Dendritic cell treated with granulocyte-macrophage colony-stimulating factor and Interleukin-4, amounts not matched to agents 40 ng/mL and 50 ng/mL, for 4 days (primary cell): ENCODE measurements around the gene GPSM1.

ENCODE experiments used
- H3K27ac Mint-ChIP-seq: one replicate; pipeline ENCODE4 v1.8.0; 2022; ENCODE audit warnings: mild to moderate bottlenecking, mixed read lengths
- H3K27me3 Mint-ChIP-seq: one replicate; pipeline ENCODE4 v1.8.0; 2022; ENCODE audit warnings: mild to moderate bottlenecking, mixed read lengths
- H3K36me3 Mint-ChIP-seq: one replicate; pipeline ENCODE4 v1.8.0; 2022; ENCODE audit warnings: low read depth, mixed read lengths
- H3K4me1 Mint-ChIP-seq: one replicate; pipeline ENCODE4 v1.8.0; 2022; ENCODE audit warnings: low read depth, mixed read lengths
- H3K4me3 Mint-ChIP-seq: one replicate; pipeline ENCODE4 v1.8.0; 2022; ENCODE audit warnings: mild to moderate bottlenecking, moderate library complexity, mixed read lengths
- H3K9me3 Mint-ChIP-seq: one replicate; pipeline ENCODE4 v1.8.0; 2022; ENCODE audit warnings: mixed read lengths
- intact Hi-C: fragments of 100-400 bp; cut with micrococcal nuclease; formaldehyde crosslinking; loops from one replicate; pipeline ENCODE4 v1.15.0; 2022

The GPSM1 gene

DNA sequence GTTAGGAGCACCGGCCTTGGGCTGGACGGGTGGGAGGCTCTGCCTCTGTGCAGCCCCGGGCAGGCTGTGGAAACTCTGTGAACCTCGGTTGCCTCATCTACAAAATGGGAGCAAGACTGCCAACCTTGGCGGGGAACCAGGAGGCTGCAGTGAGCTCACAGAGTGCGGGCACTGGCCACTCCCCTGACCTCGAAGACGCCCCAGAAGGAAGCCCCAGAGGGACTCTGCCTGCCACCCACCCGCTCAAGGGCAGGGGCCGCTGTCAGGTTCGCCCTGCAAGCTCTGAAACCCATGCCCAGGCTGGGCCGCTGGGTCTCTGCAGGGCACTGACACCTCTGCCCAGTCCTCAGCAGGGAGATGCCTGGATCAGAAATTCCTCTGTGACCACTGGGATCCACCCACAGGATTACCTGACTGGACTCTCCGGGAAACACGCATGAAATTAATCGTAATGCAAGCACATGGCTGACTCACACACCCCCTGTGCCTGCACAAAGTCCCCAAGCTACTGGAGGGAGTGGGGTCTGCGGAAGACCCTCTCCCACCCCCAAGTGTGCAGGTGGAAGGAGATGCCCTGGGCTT is 30.8 kb upstream of the GPSM1 start:
- intact Hi-C loops: no loop called here
- no peak overlapping the region for H3K4me3 Mint-ChIP-seq
- no peak overlapping the region for H3K27ac Mint-ChIP-seq
- no peaks in the 10 kb centered on the region for H3K9me3 Mint-ChIP-seq
- H3K27me3 Mint-ChIP-seq: peaks cover 6% of the 10 kb centered on the region
- H3K36me3 Mint-ChIP-seq: no peaks in the 10 kb centered on the region
- no peaks in the 10 kb centered on the region for H3K4me1 Mint-ChIP-seq

DNA sequence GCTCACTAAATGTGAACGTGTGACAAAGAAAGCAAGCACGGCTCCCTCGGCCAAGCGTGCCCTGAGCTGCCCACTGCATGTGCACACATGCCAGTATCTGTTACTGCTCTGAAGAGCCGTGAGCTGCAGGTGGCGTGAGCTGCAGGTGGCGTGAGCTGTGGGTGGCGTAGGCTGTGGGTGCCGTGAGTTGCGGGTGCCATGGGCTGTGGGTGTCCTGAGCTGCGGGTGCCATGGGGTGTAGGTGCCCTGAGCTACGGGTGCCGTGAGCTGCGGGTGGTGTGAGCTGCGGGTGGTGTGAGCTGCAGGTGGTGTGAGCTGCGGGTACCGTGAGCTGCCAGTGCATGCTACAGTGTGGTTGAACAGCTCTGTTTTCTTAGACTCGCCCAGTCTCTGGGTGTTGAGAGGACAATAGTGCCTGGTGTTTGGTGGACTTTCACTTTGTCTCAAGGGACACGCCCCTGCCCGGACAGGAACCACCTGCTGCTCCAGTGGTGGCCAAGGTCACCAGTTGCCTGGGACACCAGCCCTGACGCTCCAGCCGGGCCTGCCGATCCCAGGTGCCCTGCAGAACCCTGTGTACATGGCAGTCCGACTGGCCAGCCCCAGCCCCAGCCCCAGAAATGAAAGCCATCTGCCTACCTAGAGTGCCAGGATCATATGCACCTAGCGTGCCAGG is 30.2 kb upstream of the GPSM1 start:
- no peak overlapping the region for H3K27ac Mint-ChIP-seq
- intact Hi-C loops: no loop called here
- H3K4me1 Mint-ChIP-seq: no peaks in the 10 kb centered on the region
- H3K9me3 Mint-ChIP-seq: no peaks in the 10 kb centered on the region
- no peaks in the 10 kb centered on the region for H3K36me3 Mint-ChIP-seq
- H3K4me3 Mint-ChIP-seq: no peak overlapping the region
- peaks cover 6% of the 10 kb centered on the region for H3K27me3 Mint-ChIP-seq

DNA sequence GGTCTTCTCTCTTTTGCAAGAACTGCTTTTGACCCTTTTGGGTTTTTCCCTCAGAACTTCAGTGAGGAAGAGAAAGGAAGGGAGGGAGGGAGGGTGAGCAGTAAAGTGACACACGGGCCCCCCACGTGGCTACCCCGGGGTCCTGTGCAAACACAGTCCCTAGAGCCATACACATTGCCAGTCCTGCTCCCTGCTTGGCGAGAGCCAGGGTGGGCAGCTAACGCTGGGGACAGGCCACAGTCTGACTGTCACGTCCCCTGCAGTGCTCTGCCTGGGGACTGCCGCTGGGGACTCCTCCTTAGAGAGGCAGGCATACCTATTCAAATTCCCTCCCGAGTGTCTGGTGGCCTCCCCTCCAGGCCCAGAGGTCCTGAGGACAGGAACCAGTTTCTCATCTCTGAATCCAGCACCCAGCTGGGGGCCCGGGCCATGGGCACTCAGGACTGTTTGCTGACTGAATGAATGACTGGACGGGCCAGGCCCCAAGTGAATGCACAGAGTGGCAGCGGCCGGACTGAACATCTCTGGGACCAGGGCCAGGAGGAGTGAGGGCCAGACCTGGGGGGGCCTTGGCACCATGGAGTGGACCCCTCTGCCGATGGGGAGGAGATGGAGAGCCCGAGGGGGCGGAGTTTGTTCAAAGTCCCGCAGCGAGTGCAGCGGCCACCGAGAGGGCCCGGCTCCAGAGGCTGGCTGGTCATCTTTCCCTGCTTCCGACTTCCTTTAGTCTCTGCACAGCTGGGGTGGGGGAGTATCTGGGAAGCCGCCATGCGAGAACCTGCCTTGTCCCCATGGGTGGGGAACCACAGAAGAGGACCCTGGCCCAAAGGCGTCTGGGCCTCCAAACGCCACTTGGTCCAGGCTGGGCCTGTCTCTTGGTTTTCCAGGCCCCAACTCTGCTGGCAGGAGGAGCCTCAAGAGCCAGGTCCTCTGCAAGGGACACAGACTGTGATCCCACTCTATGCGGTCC is 29.3 kb upstream of the GPSM1 start:
- Mint-ChIP-seq H3K27ac (no peak overlapping the region), H3K4me3 (no peak overlapping the region), H3K36me3 (no peaks in the 10 kb centered on the region), H3K4me1 (no peaks in the 10 kb centered on the region), H3K27me3 (peaks cover 7% of the 10 kb centered on the region), H3K9me3 (no peaks in the 10 kb centered on the region)
- intact Hi-C loops: no loop called here

DNA sequence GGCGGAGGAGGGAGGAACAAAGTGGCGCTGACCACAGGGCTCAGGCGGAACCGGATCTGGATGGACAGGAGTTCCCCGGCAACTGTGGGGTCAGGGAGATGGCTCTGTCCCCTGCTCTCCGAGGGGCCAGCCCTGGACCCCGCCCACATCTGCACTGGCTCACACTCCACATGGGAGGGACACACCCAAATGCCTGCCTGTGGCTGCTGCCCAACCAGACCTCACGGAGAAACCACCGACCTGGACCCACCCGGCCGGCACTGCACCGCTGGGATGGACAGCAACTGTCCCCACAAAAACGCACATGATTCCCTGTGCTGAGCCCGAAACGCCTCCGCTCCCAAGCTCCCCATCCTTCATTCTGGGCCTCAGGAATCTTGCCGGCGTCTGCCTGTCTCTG is 28.2 kb upstream of the GPSM1 start:
- Mint-ChIP-seq H3K9me3 (no peaks in the 10 kb centered on the region), H3K4me3 (no peak overlapping the region), H3K36me3 (no peaks in the 10 kb centered on the region)

GRCh38 chr9:136299541-136299940 is 27.8 kb upstream of the GPSM1 start:
- H3K27ac Mint-ChIP-seq: no peak overlapping the region
- no peak overlapping the region for H3K4me3 Mint-ChIP-seq
- peaks cover 7% of the 10 kb centered on the region for H3K27me3 Mint-ChIP-seq
- no peaks in the 10 kb centered on the region for H3K4me1 Mint-ChIP-seq
- intact Hi-C loops: no loop called here
- H3K36me3 Mint-ChIP-seq: no peaks in the 10 kb centered on the region
- no peaks in the 10 kb centered on the region for H3K9me3 Mint-ChIP-seq

More for the DNA sequence above, 28.2 kb upstream of the GPSM1 start:
- Mint-ChIP-seq H3K27me3 (peaks cover 7% of the 10 kb centered on the region), H3K27ac (no peak overlapping the region), H3K4me1 (no peaks in the 10 kb centered on the region)
- intact Hi-C loops: no loop called here

GRCh38 chr9:136300016-136300545 is 27.3 kb upstream of the GPSM1 start:
- Mint-ChIP-seq H3K36me3 (no peaks in the 10 kb centered on the region), H3K4me1 (no peaks in the 10 kb centered on the region), H3K27ac (no peak overlapping the region), H3K27me3 (peaks cover 7% of the 10 kb centered on the region), H3K9me3 (no peaks in the 10 kb centered on the region), H3K4me3 (no peak overlapping the region)
- intact Hi-C loops: no loop called here

GRCh38 chr9:136300866-136301265 is 26.5 kb upstream of the GPSM1 start:
- Mint-ChIP-seq H3K4me3 (no peak overlapping the region), H3K27me3 (peaks cover 11% of the 10 kb centered on the region), H3K36me3 (no peaks in the 10 kb centered on the region), H3K9me3 (no peaks in the 10 kb centered on the region), H3K27ac (no peak overlapping the region), H3K4me1 (no peaks in the 10 kb centered on the region)
- intact Hi-C loops: no loop called here

DNA sequence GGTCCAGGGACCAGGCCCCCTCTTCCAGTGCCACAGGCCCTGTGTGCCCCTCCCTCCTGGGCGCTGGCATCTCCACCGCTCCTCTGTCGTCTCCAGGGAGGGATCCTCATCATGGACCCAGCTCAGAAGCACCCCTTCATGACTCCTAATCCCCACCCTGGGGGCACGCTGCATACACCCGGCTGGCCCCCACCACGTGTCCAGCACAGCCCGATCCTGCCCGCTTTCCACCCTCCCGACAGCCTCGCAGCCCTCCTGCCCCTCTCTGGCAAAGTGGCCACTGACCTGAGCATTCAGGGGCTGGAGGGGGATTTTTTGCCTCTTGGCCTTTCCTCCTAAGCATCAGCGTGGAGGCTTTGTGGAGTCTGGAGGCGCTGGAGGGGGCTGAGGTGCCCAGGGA is 24.8 kb upstream of the GPSM1 start:
- Mint-ChIP-seq H3K27ac (no peak overlapping the region), H3K9me3 (no peaks in the 10 kb centered on the region), H3K36me3 (no peaks in the 10 kb centered on the region), H3K27me3 (peaks cover 11% of the 10 kb centered on the region), H3K4me1 (no peaks in the 10 kb centered on the region), H3K4me3 (no peak overlapping the region)
- intact Hi-C loops: no loop called here

DNA sequence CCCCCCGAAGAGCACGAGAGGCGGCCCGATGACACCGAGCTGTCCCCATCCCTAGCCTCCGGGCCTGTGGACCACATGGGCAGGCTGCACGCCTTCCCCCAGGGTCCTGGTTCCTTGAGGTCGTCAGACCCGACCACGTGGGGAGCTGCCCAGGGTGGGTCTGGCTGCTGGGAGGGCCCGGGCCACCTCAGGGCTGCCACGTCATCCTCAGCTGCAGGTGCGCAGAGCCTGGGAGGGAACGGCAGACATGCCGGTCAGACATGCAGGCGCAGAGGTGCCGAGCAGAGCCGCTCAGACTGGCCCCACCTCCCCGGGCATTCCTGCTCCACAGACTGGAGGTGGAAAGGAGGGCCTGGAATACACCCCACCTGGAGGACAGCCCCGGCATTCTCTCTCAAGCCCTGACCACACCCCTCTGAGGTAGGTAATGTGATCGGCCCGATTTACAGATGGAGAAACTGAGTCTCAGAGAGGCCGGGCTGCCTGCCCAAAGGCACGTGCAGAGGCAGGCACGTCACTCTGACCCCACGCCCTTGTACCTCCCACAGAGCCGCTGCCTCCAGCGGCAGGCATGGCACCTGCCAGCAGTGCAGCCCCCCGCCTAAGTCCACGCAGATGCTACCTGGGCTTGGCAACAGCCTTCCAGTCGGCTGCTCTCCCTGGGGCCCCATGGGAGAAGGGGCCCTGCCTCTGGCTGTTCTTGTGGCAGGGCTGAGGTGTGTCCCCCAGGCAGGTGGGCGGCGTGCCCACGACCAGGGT is 24.1 kb upstream of the GPSM1 start:
- H3K4me3 Mint-ChIP-seq: no peak overlapping the region
- H3K36me3 Mint-ChIP-seq: no peaks in the 10 kb centered on the region
- no peaks in the 10 kb centered on the region for H3K4me1 Mint-ChIP-seq
- intact Hi-C loops: no loop called here
- peaks cover 11% of the 10 kb centered on the region for H3K27me3 Mint-ChIP-seq
- no peaks in the 10 kb centered on the region for H3K9me3 Mint-ChIP-seq
- H3K27ac Mint-ChIP-seq: no peak overlapping the region

GRCh38 chr9:136303825-136304416 is 23.4 kb upstream of the GPSM1 start, which contains the start of gene CCDC187:
Gene CCDC187, minus strand, starts transcription at chr9:136304094. Its CDS starts 264 bp downstream, at chr9:136303830.
- H3K27me3 Mint-ChIP-seq: peaks cover 11% of the 10 kb centered on the region
- H3K36me3 Mint-ChIP-seq: no peaks in the 10 kb centered on the region
- H3K27ac Mint-ChIP-seq: no peak within 1 kb of the TSS
- intact Hi-C loops: no loop called here
- no peaks in the 10 kb centered on the region for H3K9me3 Mint-ChIP-seq
- H3K4me3 Mint-ChIP-seq: no peak within 1 kb of the TSS
- H3K4me1 Mint-ChIP-seq: no peaks in the 10 kb centered on the region

DNA sequence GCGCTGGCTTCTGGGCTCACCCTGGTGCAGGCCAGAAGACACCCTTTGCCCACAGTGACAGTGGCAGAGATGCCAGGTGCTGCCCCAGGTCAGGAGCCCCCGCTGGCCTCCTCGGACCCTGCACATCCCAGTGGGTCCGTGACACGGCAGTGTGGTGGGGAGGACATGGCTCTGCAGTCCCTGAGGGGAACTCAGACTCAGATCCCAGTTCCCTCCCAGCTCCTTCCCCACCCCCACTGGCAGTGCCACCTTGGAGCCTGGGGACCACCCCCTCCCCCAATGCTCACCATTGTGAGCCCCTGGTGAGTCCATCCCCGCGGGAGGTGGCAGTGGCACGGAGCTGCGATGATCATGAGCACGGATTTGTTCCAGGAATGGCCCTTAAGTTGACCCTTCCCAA is 22.9 kb upstream of the GPSM1 start:
- Mint-ChIP-seq H3K27ac (no peak overlapping the region), H3K36me3 (no peaks in the 10 kb centered on the region), H3K4me3 (no peak overlapping the region), H3K4me1 (no peaks in the 10 kb centered on the region), H3K9me3 (no peaks in the 10 kb centered on the region), H3K27me3 (peaks cover 11% of the 10 kb centered on the region)
- intact Hi-C loops: no loop called here

GRCh38 chr9:136304981-136305380 is 22.4 kb upstream of the GPSM1 start:
- H3K27ac Mint-ChIP-seq: no peak overlapping the region
- H3K27me3 Mint-ChIP-seq: peaks cover 6% of the 10 kb centered on the region
- no peak overlapping the region for H3K4me3 Mint-ChIP-seq
- no peaks in the 10 kb centered on the region for H3K4me1 Mint-ChIP-seq
- no peaks in the 10 kb centered on the region for H3K9me3 Mint-ChIP-seq
- intact Hi-C loops: no loop called here
- H3K36me3 Mint-ChIP-seq: no peaks in the 10 kb centered on the region

- Mint-ChIP-seq H3K4me1 (no peaks in the 10 kb centered on the region), H3K4me3 (no peak overlapping the region), H3K36me3 (no peaks in the 10 kb centered on the region), H3K9me3 (no peaks in the 10 kb centered on the region), H3K27ac (no peak overlapping the region), H3K27me3 (peaks cover 5% of the 10 kb centered on the region)
- intact Hi-C loops: no loop called here
Observed at GRCh38 chr9:136305804-136306203, 21.5 kb upstream of the GPSM1 start.
